ENCODE data around the gene FGF10.

The FGF10 gene

GRCh38 chr5:44382894-44383293 is 6.3 kb downstream of the FGF10 start:
- TF ChIP-seq, protein P1, sequence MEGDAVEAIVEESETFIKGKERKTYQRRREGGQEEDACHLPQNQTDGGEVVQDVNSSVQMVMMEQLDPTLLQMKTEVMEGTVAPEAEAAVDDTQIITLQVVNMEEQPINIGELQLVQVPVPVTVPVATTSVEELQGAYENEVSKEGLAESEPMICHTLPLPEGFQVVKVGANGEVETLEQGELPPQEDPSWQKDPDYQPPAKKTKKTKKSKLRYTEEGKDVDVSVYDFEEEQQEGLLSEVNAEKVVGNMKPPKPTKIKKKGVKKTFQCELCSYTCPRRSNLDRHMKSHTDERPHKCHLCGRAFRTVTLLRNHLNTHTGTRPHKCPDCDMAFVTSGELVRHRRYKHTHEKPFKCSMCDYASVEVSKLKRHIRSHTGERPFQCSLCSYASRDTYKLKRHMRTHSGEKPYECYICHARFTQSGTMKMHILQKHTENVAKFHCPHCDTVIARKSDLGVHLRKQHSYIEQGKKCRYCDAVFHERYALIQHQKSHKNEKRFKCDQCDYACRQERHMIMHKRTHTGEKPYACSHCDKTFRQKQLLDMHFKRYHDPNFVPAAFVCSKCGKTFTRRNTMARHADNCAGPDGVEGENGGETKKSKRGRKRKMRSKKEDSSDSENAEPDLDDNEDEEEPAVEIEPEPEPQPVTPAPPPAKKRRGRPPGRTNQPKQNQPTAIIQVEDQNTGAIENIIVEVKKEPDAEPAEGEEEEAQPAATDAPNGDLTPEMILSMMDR (conservative IDR thresholded peaks at IDR 0.05; ENCODE audit: low read depth, low read length), result no peak
- H3K4me3 ChIP-seq (ENCODE audit: low read depth, low read length), result no peak overlapping the region
- no peak for DNase-seq (ENCODE audit: low read depth)

GRCh38 chr5:44377057-44377456 is 12.2 kb downstream of the FGF10 start:
- TF ChIP-seq, protein P1 (conservative IDR thresholded peaks at IDR 0.05; ENCODE audit: low read depth, low read length), result no peak
- H3K4me3 ChIP-seq (ENCODE audit: low read depth, low read length), result no peak overlapping the region
- DNase-seq (ENCODE audit: low read depth), result no peak

GRCh38 chr5:44372028-44372427 is 17.2 kb downstream of the FGF10 start:
- TF ChIP-seq, protein P1 (conservative IDR thresholded peaks at IDR 0.05; ENCODE audit: low read depth, low read length), result no peak
- no peak for DNase-seq (ENCODE audit: low read depth)

GRCh38 chr5:44367203-44367602 is 22.0 kb downstream of the FGF10 start:
- no peak overlapping the region for H3K4me3 ChIP-seq (ENCODE audit: low read depth, low read length)
- TF ChIP-seq, protein P1 (conservative IDR thresholded peaks at IDR 0.05; ENCODE audit: low read depth, low read length), result no peak
- no peak for DNase-seq (ENCODE audit: low read depth)

More at GRCh38 chr5:44372028-44372427, 17.2 kb downstream of the FGF10 start:
- H3K4me3 ChIP-seq (ENCODE audit: low read depth, low read length), result no peak overlapping the region

DNA sequence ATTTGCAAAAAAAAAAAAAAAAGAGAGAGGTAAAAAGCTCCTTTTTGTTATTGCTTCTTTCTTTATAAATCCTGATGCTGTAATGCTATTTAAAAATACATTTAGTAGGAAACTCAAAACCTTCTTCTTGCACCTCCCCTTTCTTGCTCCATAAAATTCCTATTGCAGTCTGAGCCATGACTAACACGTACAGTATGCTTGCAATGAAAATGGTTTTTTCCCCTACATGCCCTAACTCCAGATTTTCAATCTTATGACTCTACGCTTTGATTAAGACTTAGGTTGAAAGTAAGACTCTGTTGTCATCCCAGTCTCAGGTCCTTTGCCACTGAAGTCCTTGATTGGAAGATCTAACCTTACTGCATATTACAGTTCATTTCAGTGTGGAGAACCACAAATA is 23.9 kb downstream of the FGF10 start:
- TF ChIP-seq, protein P1 (conservative IDR thresholded peaks at IDR 0.05; ENCODE audit: low read depth, low read length), result no peak
- DNase-seq (ENCODE audit: low read depth), result no peak
- H3K4me3 ChIP-seq (ENCODE audit: low read depth, low read length), result no peak overlapping the region

GRCh38 chr5:44364097-44364496 is 25.1 kb downstream of the FGF10 start:
- TF ChIP-seq, protein P1 (conservative IDR thresholded peaks at IDR 0.05; ENCODE audit: low read depth, low read length), result no peak
- H3K4me3 ChIP-seq (ENCODE audit: low read depth, low read length), result no peak overlapping the region
- DNase-seq (ENCODE audit: low read depth), result no peak

DNA sequence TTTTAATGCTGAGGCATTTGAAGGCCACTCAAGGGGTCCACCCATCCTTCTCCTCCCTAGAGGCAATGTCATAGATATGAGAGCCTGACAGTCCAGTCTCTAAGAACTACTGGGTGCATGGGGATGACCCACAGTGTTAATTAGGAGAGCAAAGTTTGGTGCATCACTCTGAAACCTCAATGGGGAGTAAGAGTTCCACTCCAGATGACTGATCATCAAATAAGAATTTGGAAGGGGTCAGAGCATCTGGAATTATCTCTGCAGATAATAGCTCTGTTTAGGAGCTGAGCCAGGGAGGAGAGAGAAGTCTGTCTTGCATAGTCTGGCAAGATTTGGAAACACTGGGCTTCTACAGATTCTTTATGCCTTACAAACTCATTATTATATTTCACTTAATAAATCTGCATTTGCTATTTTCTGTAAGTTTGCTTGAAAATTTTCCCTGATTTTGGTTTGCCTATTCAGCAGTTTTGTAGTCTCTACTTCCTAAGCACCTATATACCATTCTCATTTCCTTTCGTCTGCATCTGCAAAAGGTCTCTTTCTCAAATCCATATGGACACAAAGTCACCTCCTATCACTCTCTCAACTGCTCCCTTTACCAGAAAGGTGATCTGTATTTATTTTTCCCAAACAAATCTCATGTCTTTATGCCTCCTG is 27.7 kb downstream of the FGF10 start:
- H3K4me3 ChIP-seq (ENCODE audit: low read depth, low read length), result no peak overlapping the region
- TF ChIP-seq, protein P1 (conservative IDR thresholded peaks at IDR 0.05; ENCODE audit: low read depth, low read length), result no peak
- no peak for DNase-seq (ENCODE audit: low read depth)

Measured in choroid plexus epithelial cell (primary cell).